HG03457 (cell line): ENCODE results near the gene PZP.

ENCODE experiments used
- ATAC-seq: cut with Tn5 transposase; IDR thresholded peaks from one replicate; pipeline ENCODE4 v1.9.1; 2021; ENCODE audit warnings: moderate number of reproducible peaks; ENCODE audit not compliant: unreplicated experiment

The PZP gene

GRCh38 chr12:9104767-9105423, 103.3 kb downstream of the PZP start:
- ATAC-seq: no peak

GRCh38 chr12:9104087-9104486, 104.1 kb downstream of the PZP start:
- ATAC-seq: no peak

- no peak for ATAC-seq
These were observed 104.9 kb downstream of the PZP start for GRCh38 chr12:9103050-9103849.

- ATAC-seq: no peak
These were observed 107.0 kb downstream of the PZP start for GRCh38 chr12:9101018-9101687.

GRCh38 chr12:9099552-9100190, 108.5 kb downstream of the PZP start:
- no peak for ATAC-seq
